Dedifferentiated amniotic fluid mesenchymal stem cell (primary cell): ENCODE data around the gene SLC30A2.

Source experiments
- DNase-seq: peaks from one replicate; pipeline ENCODE4 v3.0.0-alpha.2; 2016; ENCODE audit errors: extremely low spot score

The SLC30A2 gene

GRCh38 chr1:26041401-26041800 lies 4.5 kb downstream of the SLC30A2 start:
- no peak for DNase-seq

DNA sequence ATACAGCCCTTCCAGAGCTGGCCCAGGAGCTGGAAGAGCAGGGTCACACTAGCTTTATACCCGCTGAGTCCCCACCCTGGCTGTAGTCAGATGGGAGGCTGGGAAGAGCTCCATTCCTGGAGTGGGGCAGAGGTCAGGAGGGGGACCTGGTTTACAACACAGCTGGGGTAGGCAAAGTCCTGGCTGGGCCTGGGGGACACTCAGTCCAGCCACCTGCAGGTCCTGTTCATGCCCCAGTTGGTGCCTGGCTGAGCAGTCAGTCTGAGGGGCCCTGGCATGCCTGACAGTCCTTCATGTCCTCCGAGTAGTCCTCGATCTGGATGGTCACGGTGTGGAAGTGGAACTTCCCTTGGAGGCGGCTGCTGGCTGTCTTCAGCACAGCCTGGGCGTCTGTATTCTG lies 7.0 kb downstream of the SLC30A2 start:
- no peak for DNase-seq

DNA sequence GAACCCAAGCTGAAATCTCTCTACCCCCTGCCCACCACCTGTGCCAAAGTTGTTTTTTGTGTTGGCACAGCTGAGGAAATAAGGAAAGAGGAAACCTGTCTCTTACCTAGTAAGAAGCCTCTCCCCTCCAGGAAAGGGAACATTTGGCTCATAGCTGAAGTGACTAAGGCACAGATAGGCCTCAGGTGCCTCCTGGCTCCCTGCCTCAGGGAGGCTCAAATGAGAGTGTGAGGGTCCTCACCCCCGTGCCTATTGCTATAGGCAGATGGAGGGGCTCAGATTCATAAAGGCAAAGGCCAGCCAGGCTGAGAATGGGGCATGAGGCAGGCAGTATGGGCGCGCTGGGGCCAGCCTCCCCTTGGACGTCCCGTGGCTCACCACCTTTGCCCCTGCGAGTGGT lies 7.4 kb downstream of the SLC30A2 start:
- DNase-seq = no peak

DNA sequence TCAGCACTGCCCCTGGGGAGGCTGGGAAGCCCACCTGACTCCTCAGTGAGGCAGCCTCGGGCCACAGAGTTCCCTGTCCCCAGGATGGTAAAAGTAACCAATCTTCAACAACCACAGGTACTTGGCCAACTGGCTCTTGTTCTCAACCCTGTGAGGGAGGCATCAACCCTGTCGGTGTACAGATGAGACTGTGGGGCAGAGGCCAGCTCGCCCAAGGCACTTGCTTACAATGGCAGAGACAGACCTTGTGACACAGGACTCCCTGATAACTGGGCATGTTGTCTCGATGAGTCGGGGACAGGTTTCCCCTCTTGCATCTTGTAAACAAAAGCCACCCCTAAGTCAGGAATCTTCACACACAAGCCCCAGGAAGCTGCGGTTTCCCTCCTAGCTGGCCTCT lies 8.0 kb downstream of the SLC30A2 start:
- DNase-seq = no peak

DNA sequence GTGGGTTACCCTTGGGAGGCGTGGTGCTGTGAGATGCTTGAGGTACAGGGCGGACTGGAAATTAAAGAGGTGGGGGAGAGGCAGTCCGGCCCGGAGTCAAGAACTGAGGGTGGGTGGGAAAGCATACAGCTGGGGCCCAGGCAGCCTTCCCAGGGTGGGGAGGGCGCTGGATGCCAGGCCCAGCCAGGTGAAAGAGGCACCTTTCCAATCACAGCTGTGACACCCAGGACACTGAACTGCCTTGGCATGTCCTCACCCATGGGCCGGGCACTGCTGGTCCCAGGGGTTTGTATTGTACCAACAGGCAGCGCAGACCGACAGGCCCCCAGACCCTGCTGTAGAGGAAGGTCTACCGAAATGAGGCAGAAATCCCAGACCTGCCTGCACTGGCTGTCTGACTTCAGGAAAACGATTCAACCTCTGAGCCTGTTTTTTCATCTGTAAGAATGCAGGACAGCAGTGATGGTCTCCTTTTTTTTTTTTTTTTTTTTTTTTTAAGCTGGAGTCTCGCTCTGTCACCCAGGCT lies 9.1 kb downstream of the SLC30A2 start:
- no peak for DNase-seq

DNA sequence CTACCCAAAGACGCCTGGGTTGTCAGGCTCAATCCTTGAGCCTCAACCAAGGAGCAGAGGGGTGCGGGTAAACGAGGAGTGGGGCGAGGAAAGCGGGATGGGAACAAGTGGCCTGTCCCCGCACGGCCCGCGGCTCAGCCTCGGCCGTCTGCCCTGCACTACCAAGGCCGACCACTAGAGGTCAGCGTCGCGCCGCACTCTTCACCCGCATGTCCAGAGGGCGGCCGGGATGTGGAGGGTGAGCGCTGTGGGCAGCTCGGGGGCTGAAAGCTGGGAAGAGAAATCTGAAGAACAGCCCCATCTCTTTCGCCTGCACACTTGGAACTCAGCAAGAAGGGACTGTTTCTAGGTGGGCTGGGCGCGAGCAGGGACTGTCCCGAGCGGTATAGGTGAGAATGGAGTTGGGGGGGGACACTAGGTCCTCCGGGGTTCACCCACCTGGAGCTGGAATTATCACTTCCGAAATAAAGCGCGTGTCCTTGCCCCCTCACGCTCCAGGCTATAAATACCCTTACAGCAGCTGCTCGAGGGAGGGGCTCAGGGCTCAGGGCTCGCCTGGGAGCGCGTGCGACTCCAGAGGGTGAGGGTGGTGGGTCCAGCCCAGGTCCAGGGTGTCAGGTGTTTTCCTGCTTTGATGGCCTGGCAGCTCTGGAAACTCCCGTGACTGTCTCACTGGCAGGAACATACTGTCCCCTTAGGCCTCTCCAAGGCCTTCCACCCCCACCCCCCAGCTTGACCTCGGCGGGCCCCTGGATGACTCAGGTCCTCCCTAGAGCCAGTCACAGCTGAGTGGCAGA lies 9.8 kb downstream of the SLC30A2 start:
- peak; percentile 43 for DNase-seq

DNA sequence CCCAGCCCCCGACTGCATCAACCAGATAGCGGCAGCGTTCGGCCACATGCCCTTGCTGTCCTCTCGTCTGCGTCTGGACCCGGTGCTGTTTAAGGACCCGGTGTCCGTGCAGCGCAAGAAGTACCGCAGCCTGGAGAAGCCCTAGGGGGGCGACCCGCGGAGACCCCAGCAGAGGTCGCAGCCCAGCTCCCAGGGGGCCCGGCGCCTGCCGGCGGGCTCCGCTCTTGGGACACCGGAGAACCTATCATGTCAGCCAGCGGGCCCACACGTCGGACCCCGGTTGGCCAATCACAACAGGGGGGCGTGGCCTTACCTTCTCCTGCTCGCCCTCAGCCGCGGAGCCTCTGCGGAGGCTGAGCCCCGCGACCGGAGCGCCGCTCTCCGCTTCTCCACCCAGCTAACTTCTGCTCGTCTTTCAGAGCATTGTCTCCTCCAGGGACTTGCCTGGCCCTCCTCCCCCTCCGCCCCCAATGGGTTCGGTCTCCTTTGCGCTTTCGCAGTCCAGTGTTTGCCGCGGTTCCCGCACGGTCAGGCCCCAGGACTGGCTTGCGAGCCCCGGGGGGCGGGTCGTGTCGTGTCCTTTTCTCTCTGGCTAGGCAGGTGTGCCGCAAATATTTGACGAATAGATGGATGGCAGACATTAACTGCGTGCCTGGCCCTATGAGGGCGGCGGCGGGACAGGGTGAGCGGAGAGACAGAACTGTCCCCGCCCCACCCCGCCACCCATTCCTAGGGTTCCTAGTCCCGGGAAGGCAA lies 10.5 kb downstream of the SLC30A2 start:
- DNase-seq = peak; percentile 88

DNA sequence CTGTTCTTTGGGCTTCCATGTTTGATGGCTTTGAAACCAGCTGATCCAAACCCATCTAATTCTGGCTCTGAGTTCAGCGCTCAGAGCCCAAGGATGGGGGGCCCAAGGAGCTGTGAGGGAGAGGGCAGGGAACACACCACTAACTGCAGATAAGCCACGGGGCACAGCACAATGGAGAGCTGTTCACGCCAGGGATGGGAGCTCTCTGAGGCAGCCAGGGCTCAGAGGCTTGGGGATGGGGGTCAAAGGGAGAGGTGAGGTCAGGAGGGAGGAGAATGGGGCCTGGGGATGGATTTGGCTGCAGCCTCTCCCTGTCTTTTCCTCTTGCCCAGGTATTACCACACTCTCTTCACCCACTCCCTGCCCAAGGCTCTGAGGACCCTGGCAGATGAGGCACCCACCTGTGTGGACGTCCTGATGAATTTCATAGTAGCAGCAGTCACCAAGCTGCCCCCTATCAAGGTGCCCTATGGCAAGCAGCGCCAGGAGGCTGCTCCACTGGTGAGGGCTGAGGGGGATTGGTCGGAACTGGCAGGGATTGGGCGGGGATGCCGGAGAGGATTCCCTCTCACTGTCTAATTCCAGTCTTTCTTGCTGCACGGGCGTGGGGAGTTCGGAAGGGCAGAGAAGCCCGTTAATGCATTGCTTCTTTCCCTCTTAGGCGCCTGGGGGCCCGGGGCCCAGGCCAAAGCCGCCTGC lies 11.3 kb downstream of the SLC30A2 start:
- DNase-seq = no peak

- no peak for DNase-seq
Observed at GRCh38 chr1:26032656-26033357, 13.1 kb downstream of the SLC30A2 start.

GRCh38 chr1:26031611-26032220 lies 14.2 kb downstream of the SLC30A2 start:
- peak; percentile 62 for DNase-seq

DNA sequence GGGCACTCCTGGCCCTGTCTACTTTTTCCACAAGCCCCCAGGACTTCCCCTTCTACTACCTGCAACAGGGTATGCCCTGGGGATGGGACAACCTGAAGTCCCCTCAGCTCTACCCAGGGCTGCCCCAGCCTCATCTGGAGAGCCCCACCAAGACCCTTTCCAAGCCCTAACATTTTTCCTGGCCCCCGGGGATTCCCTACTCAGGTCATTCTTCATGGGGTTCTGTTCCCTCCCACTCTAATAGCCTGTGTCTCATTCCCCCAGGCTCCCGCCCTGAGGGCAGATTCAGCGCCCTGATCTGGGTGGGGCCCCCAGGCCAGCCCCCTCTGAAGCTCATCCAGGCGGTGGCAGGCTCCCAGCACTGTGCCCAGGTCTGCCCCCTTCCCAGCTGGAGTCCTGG lies 14.7 kb downstream of the SLC30A2 start:
- no peak for DNase-seq

GRCh38 chr1:26029864-26030481 lies 15.9 kb downstream of the SLC30A2 start:
- DNase-seq = no peak

DNA sequence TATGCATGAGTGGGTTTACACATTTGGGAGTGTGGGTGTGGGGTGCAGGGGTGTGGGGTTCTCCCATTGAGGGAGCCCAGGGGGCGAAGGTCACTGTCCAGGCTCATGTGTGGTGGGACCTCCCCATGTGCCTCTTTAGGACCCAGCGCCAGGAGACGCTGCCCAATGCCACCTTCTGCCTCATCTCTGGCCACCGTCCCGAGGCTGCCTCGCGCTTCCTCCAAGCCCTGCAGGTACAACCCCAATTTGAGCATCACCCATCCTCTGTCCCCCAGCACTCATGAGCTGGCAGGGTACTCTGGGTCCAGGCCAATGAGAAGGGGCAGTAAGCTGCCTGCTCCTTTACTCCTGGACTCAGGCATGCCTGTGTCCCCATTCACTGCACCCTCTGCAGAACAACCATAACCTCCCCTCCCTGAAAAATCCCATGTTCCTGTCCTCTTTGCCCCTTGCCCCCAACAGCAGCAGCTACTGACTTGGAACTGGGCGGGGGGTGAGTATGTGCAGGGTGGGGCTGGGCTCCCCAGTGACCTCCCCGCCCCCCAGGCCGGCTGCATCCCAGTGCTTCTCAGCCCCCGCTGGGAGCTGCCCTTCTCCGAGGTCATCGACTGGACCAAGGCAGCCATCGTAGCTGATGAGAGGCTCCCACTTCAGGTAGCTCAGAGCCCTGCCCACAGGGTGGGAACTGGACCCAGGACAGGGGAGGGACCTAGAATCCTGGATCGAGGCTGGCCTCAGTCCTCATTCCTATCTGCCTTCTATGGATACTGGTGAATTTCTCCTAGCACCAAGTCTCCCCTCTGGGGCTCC lies 16.7 kb downstream of the SLC30A2 start:
- DNase-seq = no peak

GRCh38 chr1:26028490-26028980 lies 17.4 kb downstream of the SLC30A2 start:
- no peak for DNase-seq

DNA sequence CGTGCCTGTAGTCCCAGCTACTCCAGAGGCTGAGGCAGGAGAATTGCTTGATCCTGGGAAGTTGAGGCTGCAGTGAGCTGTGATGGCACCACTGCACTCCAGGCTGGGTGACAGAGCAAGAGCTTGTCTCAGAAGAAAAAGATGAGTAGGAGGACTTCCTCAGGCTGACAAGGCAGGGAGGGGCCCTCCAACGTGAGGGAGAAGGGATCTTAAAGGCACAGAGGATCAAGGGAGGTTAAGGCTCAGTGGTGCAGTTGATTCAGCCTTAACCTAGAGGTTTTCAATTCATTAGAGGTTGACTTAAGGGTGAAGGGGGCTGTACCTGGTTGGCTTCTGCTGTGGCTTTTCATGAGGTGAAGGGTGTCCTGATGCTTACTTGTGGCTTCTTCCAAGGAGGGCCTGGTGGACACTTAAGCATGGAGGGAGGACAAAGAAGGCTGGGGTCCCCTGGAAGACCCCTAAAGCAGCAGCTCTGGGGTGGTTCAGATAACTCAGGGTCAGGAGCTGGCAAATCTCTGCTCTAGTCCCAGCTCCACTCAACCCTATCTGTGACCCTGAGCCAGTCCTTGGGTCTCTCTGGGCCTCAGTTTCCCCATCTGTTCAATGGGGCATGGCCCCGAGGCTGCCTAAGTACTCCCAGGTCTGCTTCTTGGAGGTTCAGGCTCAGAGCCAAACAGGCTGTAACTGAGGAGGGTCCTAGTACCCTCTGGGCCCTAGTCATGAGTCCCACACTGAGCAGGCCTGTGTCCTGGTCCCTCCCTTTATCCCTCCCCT lies 18.0 kb downstream of the SLC30A2 start:
- no peak for DNase-seq

DNA sequence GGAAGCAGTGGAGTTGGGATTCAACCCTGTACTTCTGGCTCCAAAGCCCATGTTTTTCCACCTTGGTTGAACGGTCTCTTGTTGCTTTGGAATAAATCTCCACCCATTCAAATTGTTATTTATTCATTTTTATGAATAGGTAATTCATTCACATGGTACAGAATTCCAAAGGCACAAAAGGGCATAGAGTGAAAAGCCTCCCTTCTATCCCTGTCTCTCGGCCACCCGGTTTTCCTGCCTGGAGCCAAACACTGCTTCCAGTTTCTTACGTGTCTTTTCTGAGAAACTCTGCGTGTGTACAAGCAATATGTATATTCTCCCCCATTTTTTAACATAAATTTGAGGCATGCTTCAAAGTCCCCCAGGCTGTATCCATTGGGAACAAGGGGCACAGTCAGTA lies 20.4 kb downstream of the SLC30A2 start:
- DNase-seq = no peak

DNA sequence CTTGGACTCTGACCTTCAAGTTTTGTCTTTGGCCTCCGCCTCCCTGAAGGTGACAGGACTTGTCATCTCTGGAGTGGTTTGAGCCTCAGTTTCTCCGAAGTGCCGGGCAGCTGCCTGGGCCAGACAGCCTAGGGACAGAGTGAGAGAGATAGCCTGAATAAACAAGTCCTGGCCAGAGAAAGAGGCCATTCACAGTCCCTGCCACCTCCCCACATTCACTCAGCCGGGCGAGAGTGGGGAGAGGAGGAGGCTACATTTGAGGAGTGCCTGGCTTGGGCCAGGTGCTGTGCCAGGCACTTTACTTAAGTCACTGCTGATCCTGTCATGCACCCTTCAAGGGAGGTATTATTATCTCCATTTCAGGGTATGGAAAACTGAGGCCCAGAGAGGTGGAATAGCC lies 20.9 kb downstream of the SLC30A2 start:
- DNase-seq = no peak

GRCh38 chr1:26023826-26024225 lies 22.1 kb downstream of the SLC30A2 start:
- DNase-seq = peak; percentile 59

DNA sequence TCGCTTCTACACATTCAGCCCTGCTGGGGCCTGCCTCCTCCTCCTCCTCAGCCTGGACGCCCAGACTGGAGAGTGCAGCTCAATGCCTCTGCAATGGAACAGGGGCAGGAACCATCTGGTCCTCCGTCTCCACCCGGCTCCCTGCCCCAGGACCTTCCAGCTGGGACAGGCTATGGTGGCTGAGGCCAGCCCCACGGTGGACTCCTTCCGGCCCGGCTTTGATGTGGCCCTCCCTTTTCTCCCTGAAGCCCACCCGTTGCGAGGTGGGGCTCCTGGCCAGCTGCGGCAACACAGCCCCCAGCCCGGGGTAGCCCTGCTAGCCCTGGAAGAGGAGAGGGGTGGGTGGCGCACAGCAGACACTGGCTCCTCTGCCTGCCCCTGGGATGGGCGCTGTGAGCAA lies 22.9 kb downstream of the SLC30A2 start:
- DNase-seq = no peak
